Keratinocyte (primary cell): ENCODE results near the gene MXI1. TPM values are rescaled to one million over a fixed set of nuclear protein-coding genes. Genes with fewer than 3 reads are reported as not detected.

Experiments
- DNase-seq: peaks from one replicate; pipeline ENCODE4 v3.0.0-alpha.2; 2011; ENCODE audit warnings: low read depth, missing footprints, low spot score
- FAIRE-seq: peaks from 2 replicates; lab custom pipeline; 2011; peaks lifted over from hg19 to GRCh38; lab: Jason Lieb, UNC
- H2AFZ ChIP-seq: 2 replicates; pipeline ENCODE4 v1.6.0; 2012; ENCODE audit warnings: low read length, control low read depth, inconsistent platforms; ENCODE audit not compliant: control insufficient read depth
- H3K27ac ChIP-seq: 2 replicates; pipeline ENCODE4 v1.5.1; 2011; ENCODE audit warnings: low read length; ENCODE audit not compliant: control insufficient read depth, insufficient read depth
- H3K27me3 ChIP-seq: 3 replicates; pipeline ENCODE4 v1.6.0; 2011; ENCODE audit warnings: low read length; ENCODE audit not compliant: control insufficient read depth, insufficient read depth; ENCODE audit errors: extremely low read depth
- H3K36me3 ChIP-seq, 2 experiments: 2 replicates in 1 of 2; 3 replicates in 1 of 2; pipeline ENCODE4 v1.5.1; 2011; ENCODE audit warnings: low read length in 2 of 2, mild to moderate bottlenecking in 1 of 2; ENCODE audit not compliant: control insufficient read depth in 2 of 2, insufficient read depth in 2 of 2; ENCODE audit errors: extremely low read depth in 1 of 2
- H3K4me1 ChIP-seq: 3 replicates; pipeline ENCODE4 v1.5.1; 2011; ENCODE audit warnings: low read length; ENCODE audit not compliant: control insufficient read depth, insufficient read depth; ENCODE audit errors: extremely low read depth
- H3K4me2 ChIP-seq: 3 replicates; pipeline ENCODE4 v1.6.0; 2011; ENCODE audit warnings: low read depth, low read length; ENCODE audit not compliant: control insufficient read depth, insufficient read depth; ENCODE audit errors: extremely low read depth
- H3K4me3 ChIP-seq, 3 experiments: fragments of 200-600 bp in 1 of 3; sonication (generic) in 1 of 3; 2 replicates in 2 of 3; 3 replicates in 1 of 3; pipeline ENCODE4 v1.5.1; 2011 to 2016; ENCODE audit warnings: low read length in 3 of 3, mild to moderate bottlenecking in 3 of 3, control low read depth in 2 of 3, inconsistent platforms in 1 of 3, low read depth in 1 of 3, mixed read lengths in 1 of 3, mixed run types in 1 of 3, moderate library complexity in 1 of 3; ENCODE audit not compliant: control insufficient read depth in 2 of 3, insufficient read depth in 2 of 3; ENCODE audit errors: extremely low read depth in 1 of 3
- H3K79me2 ChIP-seq: 2 replicates; pipeline ENCODE4 v1.6.0; 2012; ENCODE audit warnings: low read length; ENCODE audit not compliant: control insufficient read depth, insufficient read depth
- H3K9ac ChIP-seq: 3 replicates; pipeline ENCODE4 v1.6.0; 2011; ENCODE audit warnings: low read length; ENCODE audit not compliant: control insufficient read depth, insufficient read depth; ENCODE audit errors: extremely low read depth
- H3K9me1 ChIP-seq: 3 replicates; pipeline ENCODE4 v1.6.0; 2011; ENCODE audit warnings: low read length; ENCODE audit not compliant: control insufficient read depth, insufficient read depth; ENCODE audit errors: extremely low read depth
- H3K9me3 ChIP-seq: 2 replicates; pipeline ENCODE4 v1.5.1; 2012; ENCODE audit warnings: low read depth, low read length; ENCODE audit not compliant: control insufficient read depth
- H4K20me1 ChIP-seq: 3 replicates; pipeline ENCODE4 v1.6.0; 2011; ENCODE audit warnings: low read length; ENCODE audit not compliant: control insufficient read depth, insufficient read depth; ENCODE audit errors: extremely low read depth
- EZH2 ChIP-seq: IDR thresholded peaks from one replicate; pipeline ENCODE4 v1.6.1; 2012; ENCODE audit warnings: inconsistent platforms, mild to moderate bottlenecking, low read length, moderate library complexity
- dilution Hi-C: fragments of 300-500 bp; cut with MboI; formaldehyde crosslinking; loops from one replicate; pipeline ENCODE4 v1.7.0; 2020; ENCODE audit warnings: low sequenced_read_pairs; ENCODE audit not compliant: extremely low pct_ligation_motif_present
- polyA plus RNA-seq, 5 experiments: library from polyadenylated mRNA; depleted of rRNA in 3 of 5; stranded (reverse) in 3 of 5; stranded (forward) in 1 of 5; unstranded in 1 of 5; fragments of >200 nt; gene quantifications; 1 replicate in 1 of 5; 2 replicates in 3 of 5; 3 replicates in 1 of 5; pipeline versions ENCODE4 v1.2.1 to v1.2.3, GENCODE V29; 2011 to 2012; ENCODE audit warnings: missing spikeins in 2 of 5, low read depth in 1 of 5, low replicate concordance in 1 of 5
- TF ChIP-seq, protein P1 (sequence below), 3 experiments: IDR thresholded peaks in 1 of 3; conservative IDR thresholded peaks in 1 of 3; optimal IDR thresholded peaks in 1 of 3; 2 replicates in 2 of 3; 3 replicates in 1 of 3; pipeline versions ENCODE3 to v1.5.1; 2011; ENCODE audit warnings: low read length in 3 of 3, mild to moderate bottlenecking in 3 of 3, moderate library complexity in 2 of 3, control low read depth in 1 of 3, inconsistent platforms in 1 of 3; ENCODE audit not compliant: insufficient read depth in 2 of 3; ENCODE audit errors: extremely low read depth in 1 of 3

The MXI1 gene
- polyA plus RNA-seq, 1 donor (not counting 4 experiments of a cell fraction or from before 2014, with no cell fraction given), result 17.8 TPM

DNA sequence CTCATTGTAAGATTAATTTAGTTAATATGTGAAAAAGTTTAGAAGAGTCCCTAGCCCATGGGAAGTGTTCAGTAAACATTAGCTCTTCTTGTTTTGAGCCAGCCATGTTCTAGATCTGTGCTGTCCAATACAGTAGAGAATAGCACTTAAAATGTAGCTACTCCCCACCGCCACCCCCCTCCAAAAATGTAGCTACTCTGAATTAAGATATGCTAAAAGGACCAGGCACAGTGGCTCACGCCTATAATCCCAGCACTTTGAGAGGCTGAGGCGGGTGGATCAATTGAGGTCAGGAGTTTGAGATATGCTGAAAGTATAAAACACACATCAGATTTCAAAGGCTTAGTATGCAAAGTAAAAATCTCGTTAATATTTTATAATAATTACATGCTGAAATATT, 47.3 kb upstream of the MXI1 start:
- H3K4me1 ChIP-seq, result no peaks in the 10 kb centered on the region
- H3K79me2 ChIP-seq, result no peaks in the 10 kb centered on the region
- peaks cover 3% of the 10 kb centered on the region for H3K27me3 ChIP-seq
- no peaks in the 10 kb centered on the region for H3K9me1 ChIP-seq
- TF ChIP-seq, protein P1, sequence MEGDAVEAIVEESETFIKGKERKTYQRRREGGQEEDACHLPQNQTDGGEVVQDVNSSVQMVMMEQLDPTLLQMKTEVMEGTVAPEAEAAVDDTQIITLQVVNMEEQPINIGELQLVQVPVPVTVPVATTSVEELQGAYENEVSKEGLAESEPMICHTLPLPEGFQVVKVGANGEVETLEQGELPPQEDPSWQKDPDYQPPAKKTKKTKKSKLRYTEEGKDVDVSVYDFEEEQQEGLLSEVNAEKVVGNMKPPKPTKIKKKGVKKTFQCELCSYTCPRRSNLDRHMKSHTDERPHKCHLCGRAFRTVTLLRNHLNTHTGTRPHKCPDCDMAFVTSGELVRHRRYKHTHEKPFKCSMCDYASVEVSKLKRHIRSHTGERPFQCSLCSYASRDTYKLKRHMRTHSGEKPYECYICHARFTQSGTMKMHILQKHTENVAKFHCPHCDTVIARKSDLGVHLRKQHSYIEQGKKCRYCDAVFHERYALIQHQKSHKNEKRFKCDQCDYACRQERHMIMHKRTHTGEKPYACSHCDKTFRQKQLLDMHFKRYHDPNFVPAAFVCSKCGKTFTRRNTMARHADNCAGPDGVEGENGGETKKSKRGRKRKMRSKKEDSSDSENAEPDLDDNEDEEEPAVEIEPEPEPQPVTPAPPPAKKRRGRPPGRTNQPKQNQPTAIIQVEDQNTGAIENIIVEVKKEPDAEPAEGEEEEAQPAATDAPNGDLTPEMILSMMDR (optimal IDR thresholded peaks at IDR 0.05 in 1 of 3, IDR thresholded peaks at IDR 0.05 in 1 of 3, conservative IDR thresholded peaks at IDR 0.05 in 1 of 3; ENCODE audit: extremely low read depth in 1 of 3, insufficient read depth in 2 of 3, low read length in 3 of 3), result no peak
- no peak for TF ChIP-seq EZH2
- H4K20me1 ChIP-seq, result no peaks in the 10 kb centered on the region
- FAIRE-seq, result no peak
- no peak overlapping the region for H3K4me2 ChIP-seq
- dilution Hi-C loops, result no loop called here
- no peaks in the 10 kb centered on the region for H3K36me3 ChIP-seq
- no peak overlapping the region for H2AFZ ChIP-seq
- H3K9me3 ChIP-seq, result no peaks in the 10 kb centered on the region
- no peak overlapping the region for H3K27ac ChIP-seq
- no peak overlapping the region for H3K9ac ChIP-seq
- no peak for DNase-seq
- no peak overlapping the region for H3K4me3 ChIP-seq

GRCh38 chr10:110160522-110160921, 46.9 kb upstream of the MXI1 start:
- Histone ChIP-seq H3K9me1 (no peaks in the 10 kb centered on the region), H4K20me1 (no peaks in the 10 kb centered on the region), H3K9ac (no peak overlapping the region), H3K4me1 (no peaks in the 10 kb centered on the region), H3K27ac (no peak overlapping the region), H3K27me3 (peaks cover 3% of the 10 kb centered on the region), H2AFZ (no peak overlapping the region), H3K9me3 (no peaks in the 10 kb centered on the region), H3K79me2 (no peaks in the 10 kb centered on the region), H3K4me3 (no peak overlapping the region), H3K36me3 (no peaks in the 10 kb centered on the region), H3K4me2 (no peak overlapping the region)
- FAIRE-seq (no peak), DNase-seq (no peak)
- dilution Hi-C loops, result no loop called here
- TF ChIP-seq, protein P1 (optimal IDR thresholded peaks at IDR 0.05 in 1 of 3, IDR thresholded peaks at IDR 0.05 in 1 of 3, conservative IDR thresholded peaks at IDR 0.05 in 1 of 3; ENCODE audit: extremely low read depth in 1 of 3, insufficient read depth in 2 of 3, low read length in 3 of 3), result no peak
